Keratinocyte (primary cell): Measurements from ENCODE around the gene ZNF500. TPM values are rescaled to one million over a fixed set of nuclear protein-coding genes. Genes with fewer than 3 reads are reported as not detected.

Experiments used
- DNase-seq: peaks from one replicate; pipeline ENCODE4 v3.0.0-alpha.2; 2011; ENCODE audit warnings: low read depth, missing footprints, low spot score
- FAIRE-seq: peaks from 2 replicates; lab custom pipeline; 2011; peaks lifted over from hg19 to GRCh38; lab: Jason Lieb, UNC
- H2AFZ ChIP-seq: 2 replicates; pipeline ENCODE4 v1.6.0; 2012; ENCODE audit warnings: low read length, control low read depth, inconsistent platforms; ENCODE audit not compliant: control insufficient read depth
- H3K27ac ChIP-seq: 2 replicates; pipeline ENCODE4 v1.5.1; 2011; ENCODE audit warnings: low read length; ENCODE audit not compliant: control insufficient read depth, insufficient read depth
- H3K27me3 ChIP-seq: 3 replicates; pipeline ENCODE4 v1.6.0; 2011; ENCODE audit warnings: low read length; ENCODE audit not compliant: control insufficient read depth, insufficient read depth; ENCODE audit errors: extremely low read depth
- H3K36me3 ChIP-seq, 2 experiments: 2 replicates in 1 of 2; 3 replicates in 1 of 2; pipeline ENCODE4 v1.5.1; 2011; ENCODE audit warnings: low read length in 2 of 2, mild to moderate bottlenecking in 1 of 2; ENCODE audit not compliant: control insufficient read depth in 2 of 2, insufficient read depth in 2 of 2; ENCODE audit errors: extremely low read depth in 1 of 2
- H3K4me1 ChIP-seq: 3 replicates; pipeline ENCODE4 v1.5.1; 2011; ENCODE audit warnings: low read length; ENCODE audit not compliant: control insufficient read depth, insufficient read depth; ENCODE audit errors: extremely low read depth
- H3K4me2 ChIP-seq: 3 replicates; pipeline ENCODE4 v1.6.0; 2011; ENCODE audit warnings: low read depth, low read length; ENCODE audit not compliant: control insufficient read depth, insufficient read depth; ENCODE audit errors: extremely low read depth
- H3K4me3 ChIP-seq, 3 experiments: fragments of 200-600 bp in 1 of 3; sonication (generic) in 1 of 3; 2 replicates in 2 of 3; 3 replicates in 1 of 3; pipeline ENCODE4 v1.5.1; 2011 to 2016; ENCODE audit warnings: low read length in 3 of 3, mild to moderate bottlenecking in 3 of 3, control low read depth in 2 of 3, inconsistent platforms in 1 of 3, low read depth in 1 of 3, mixed read lengths in 1 of 3, mixed run types in 1 of 3, moderate library complexity in 1 of 3; ENCODE audit not compliant: control insufficient read depth in 2 of 3, insufficient read depth in 2 of 3; ENCODE audit errors: extremely low read depth in 1 of 3
- H3K79me2 ChIP-seq: 2 replicates; pipeline ENCODE4 v1.6.0; 2012; ENCODE audit warnings: low read length; ENCODE audit not compliant: control insufficient read depth, insufficient read depth
- H3K9ac ChIP-seq: 3 replicates; pipeline ENCODE4 v1.6.0; 2011; ENCODE audit warnings: low read length; ENCODE audit not compliant: control insufficient read depth, insufficient read depth; ENCODE audit errors: extremely low read depth
- H3K9me1 ChIP-seq: 3 replicates; pipeline ENCODE4 v1.6.0; 2011; ENCODE audit warnings: low read length; ENCODE audit not compliant: control insufficient read depth, insufficient read depth; ENCODE audit errors: extremely low read depth
- H3K9me3 ChIP-seq: 2 replicates; pipeline ENCODE4 v1.5.1; 2012; ENCODE audit warnings: low read depth, low read length; ENCODE audit not compliant: control insufficient read depth
- H4K20me1 ChIP-seq: 3 replicates; pipeline ENCODE4 v1.6.0; 2011; ENCODE audit warnings: low read length; ENCODE audit not compliant: control insufficient read depth, insufficient read depth; ENCODE audit errors: extremely low read depth
- EZH2 ChIP-seq: IDR thresholded peaks from one replicate; pipeline ENCODE4 v1.6.1; 2012; ENCODE audit warnings: inconsistent platforms, mild to moderate bottlenecking, low read length, moderate library complexity
- dilution Hi-C: fragments of 300-500 bp; cut with MboI; formaldehyde crosslinking; loops from one replicate; pipeline ENCODE4 v1.7.0; 2020; ENCODE audit warnings: low sequenced_read_pairs; ENCODE audit not compliant: extremely low pct_ligation_motif_present
- polyA plus RNA-seq, 5 experiments: library from polyadenylated mRNA; depleted of rRNA in 3 of 5; stranded (reverse) in 3 of 5; stranded (forward) in 1 of 5; unstranded in 1 of 5; fragments of >200 nt; gene quantifications; 1 replicate in 1 of 5; 2 replicates in 3 of 5; 3 replicates in 1 of 5; pipeline versions ENCODE4 v1.2.1 to v1.2.3, GENCODE V29; 2011 to 2012; ENCODE audit warnings: missing spikeins in 2 of 5, low read depth in 1 of 5, low replicate concordance in 1 of 5
- TF ChIP-seq, protein P1 (sequence below), 3 experiments: IDR thresholded peaks in 1 of 3; conservative IDR thresholded peaks in 1 of 3; optimal IDR thresholded peaks in 1 of 3; 2 replicates in 2 of 3; 3 replicates in 1 of 3; pipeline versions ENCODE3 to v1.5.1; 2011; ENCODE audit warnings: low read length in 3 of 3, mild to moderate bottlenecking in 3 of 3, moderate library complexity in 2 of 3, control low read depth in 1 of 3, inconsistent platforms in 1 of 3; ENCODE audit not compliant: insufficient read depth in 2 of 3; ENCODE audit errors: extremely low read depth in 1 of 3

The ZNF500 gene
- polyA plus RNA-seq, 1 donor (not counting 4 experiments of a cell fraction or from before 2014, with no cell fraction given) = 3.3 TPM

- dilution Hi-C loops = no loop called here
- FAIRE-seq = no peak
- TF ChIP-seq, protein P1, sequence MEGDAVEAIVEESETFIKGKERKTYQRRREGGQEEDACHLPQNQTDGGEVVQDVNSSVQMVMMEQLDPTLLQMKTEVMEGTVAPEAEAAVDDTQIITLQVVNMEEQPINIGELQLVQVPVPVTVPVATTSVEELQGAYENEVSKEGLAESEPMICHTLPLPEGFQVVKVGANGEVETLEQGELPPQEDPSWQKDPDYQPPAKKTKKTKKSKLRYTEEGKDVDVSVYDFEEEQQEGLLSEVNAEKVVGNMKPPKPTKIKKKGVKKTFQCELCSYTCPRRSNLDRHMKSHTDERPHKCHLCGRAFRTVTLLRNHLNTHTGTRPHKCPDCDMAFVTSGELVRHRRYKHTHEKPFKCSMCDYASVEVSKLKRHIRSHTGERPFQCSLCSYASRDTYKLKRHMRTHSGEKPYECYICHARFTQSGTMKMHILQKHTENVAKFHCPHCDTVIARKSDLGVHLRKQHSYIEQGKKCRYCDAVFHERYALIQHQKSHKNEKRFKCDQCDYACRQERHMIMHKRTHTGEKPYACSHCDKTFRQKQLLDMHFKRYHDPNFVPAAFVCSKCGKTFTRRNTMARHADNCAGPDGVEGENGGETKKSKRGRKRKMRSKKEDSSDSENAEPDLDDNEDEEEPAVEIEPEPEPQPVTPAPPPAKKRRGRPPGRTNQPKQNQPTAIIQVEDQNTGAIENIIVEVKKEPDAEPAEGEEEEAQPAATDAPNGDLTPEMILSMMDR (optimal IDR thresholded peaks at IDR 0.05 in 1 of 3, IDR thresholded peaks at IDR 0.05 in 1 of 3, conservative IDR thresholded peaks at IDR 0.05 in 1 of 3; ENCODE audit: extremely low read depth in 1 of 3, insufficient read depth in 2 of 3, low read length in 3 of 3) = no peak
- TF ChIP-seq EZH2 = no peak
- Histone ChIP-seq H3K79me2 (no peaks in the 10 kb centered on the region), H4K20me1 (no peaks in the 10 kb centered on the region), H3K27me3 (no peaks in the 10 kb centered on the region), H3K36me3 (no peaks in the 10 kb centered on the region), H3K9me3 (no peaks in the 10 kb centered on the region), H3K9me1 (no peaks in the 10 kb centered on the region), H3K4me3 (no peak overlapping the region), H3K27ac (no peak overlapping the region), H3K9ac (no peak overlapping the region), H3K4me2 (no peak overlapping the region), H2AFZ (no peak overlapping the region), H3K4me1 (peaks cover 11% of the 10 kb centered on the region)
- DNase-seq = no peak
Observed at GRCh38 chr16:4745274-4745569, 21.7 kb downstream of the ZNF500 start.

DNA sequence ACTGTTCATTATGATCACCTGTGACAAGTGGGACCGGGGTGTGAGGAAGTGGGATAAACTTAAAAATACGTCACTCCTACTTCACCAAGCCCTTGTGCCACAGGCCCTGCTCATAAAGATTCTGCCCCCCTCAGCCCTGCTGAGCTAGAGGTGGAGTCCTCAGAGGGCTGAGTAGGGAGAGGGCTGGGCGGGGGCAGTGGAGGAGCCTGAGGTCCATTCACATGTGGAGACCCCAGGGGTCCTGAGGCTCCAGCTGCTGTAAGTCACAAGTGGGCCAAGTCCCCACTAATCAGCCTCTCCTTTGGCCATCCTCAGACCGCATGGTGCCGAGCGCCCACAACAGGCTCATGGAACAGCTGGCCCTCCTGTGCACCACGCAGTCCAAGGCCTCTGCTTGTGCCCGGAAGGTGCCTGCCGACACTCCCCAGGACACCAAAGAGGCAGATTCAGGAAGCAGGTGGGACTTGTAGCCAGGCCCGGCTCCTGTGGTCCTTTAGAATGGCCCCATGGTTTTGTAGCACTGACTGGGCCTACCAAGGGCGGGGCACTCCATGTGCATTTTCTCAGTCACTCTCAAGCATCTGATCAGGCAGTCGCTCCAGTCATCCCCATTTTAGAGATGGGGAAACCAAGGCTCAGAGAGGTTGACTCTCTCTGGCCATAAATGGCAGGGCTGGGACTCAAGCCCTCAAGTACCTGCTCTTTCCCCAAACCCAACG, 22.2 kb downstream of the ZNF500 start:
- Histone ChIP-seq H3K9me1 (no peaks in the 10 kb centered on the region), H3K9me3 (no peaks in the 10 kb centered on the region), H3K79me2 (no peaks in the 10 kb centered on the region), H3K4me2 (no peak overlapping the region), H3K36me3 (no peaks in the 10 kb centered on the region), H3K27ac (no peak overlapping the region), H3K27me3 (no peaks in the 10 kb centered on the region), H3K4me3 (no peak overlapping the region), H3K4me1 (peaks cover 11% of the 10 kb centered on the region), H2AFZ (no peak overlapping the region), H3K9ac (no peak overlapping the region), H4K20me1 (no peaks in the 10 kb centered on the region)
- dilution Hi-C loops = no loop called here
- no peak for FAIRE-seq
- TF ChIP-seq EZH2 = no peak
- TF ChIP-seq, protein P1 (optimal IDR thresholded peaks at IDR 0.05 in 1 of 3, IDR thresholded peaks at IDR 0.05 in 1 of 3, conservative IDR thresholded peaks at IDR 0.05 in 1 of 3; ENCODE audit: extremely low read depth in 1 of 3, insufficient read depth in 2 of 3, low read length in 3 of 3) = no peak
- no peak for DNase-seq
